Nephron progenitor cell (in vitro differentiated cells): Measurements from ENCODE around the gene PRR16.
A peak's percentile ranks its signal among the peaks of the same experiment; 100 is the strongest.

ENCODE experiments used
- DNase-seq: peaks from one replicate; pipeline ENCODE4 v3.0.0; 2021
- H3K27ac Mint-ChIP-seq: 2 replicates; pipeline ENCODE4 v1.8.0; 2021; ENCODE audit warnings: mild to moderate bottlenecking, moderate library complexity, mixed read lengths
- H3K27me3 Mint-ChIP-seq: 2 replicates; pipeline ENCODE4 v1.8.0; 2021; ENCODE audit warnings: mild to moderate bottlenecking, low read depth, mixed read lengths; ENCODE audit not compliant: poor library complexity
- H3K36me3 Mint-ChIP-seq: 2 replicates; pipeline ENCODE4 v1.8.0; 2021; ENCODE audit warnings: low read depth, mixed read lengths
- H3K4me1 Mint-ChIP-seq: 2 replicates; pipeline ENCODE4 v1.8.0; 2021; ENCODE audit warnings: mixed read lengths
- H3K4me3 Mint-ChIP-seq: 2 replicates; pipeline ENCODE4 v1.8.0; 2021; ENCODE audit warnings: mild to moderate bottlenecking, moderate library complexity, mixed read lengths
- H3K9me3 Mint-ChIP-seq: 2 replicates; pipeline ENCODE4 v1.8.0; 2021; ENCODE audit warnings: mild to moderate bottlenecking, moderate library complexity, mixed read lengths
- CTCF ChIP-seq: fragments of 200-600 bp; sonication (generic); IDR thresholded peaks from 2 replicates; pipeline ENCODE4 v1.5.0; 2021; ENCODE audit warnings: antibody characterized with exemption

PRR16 gene

DNA sequence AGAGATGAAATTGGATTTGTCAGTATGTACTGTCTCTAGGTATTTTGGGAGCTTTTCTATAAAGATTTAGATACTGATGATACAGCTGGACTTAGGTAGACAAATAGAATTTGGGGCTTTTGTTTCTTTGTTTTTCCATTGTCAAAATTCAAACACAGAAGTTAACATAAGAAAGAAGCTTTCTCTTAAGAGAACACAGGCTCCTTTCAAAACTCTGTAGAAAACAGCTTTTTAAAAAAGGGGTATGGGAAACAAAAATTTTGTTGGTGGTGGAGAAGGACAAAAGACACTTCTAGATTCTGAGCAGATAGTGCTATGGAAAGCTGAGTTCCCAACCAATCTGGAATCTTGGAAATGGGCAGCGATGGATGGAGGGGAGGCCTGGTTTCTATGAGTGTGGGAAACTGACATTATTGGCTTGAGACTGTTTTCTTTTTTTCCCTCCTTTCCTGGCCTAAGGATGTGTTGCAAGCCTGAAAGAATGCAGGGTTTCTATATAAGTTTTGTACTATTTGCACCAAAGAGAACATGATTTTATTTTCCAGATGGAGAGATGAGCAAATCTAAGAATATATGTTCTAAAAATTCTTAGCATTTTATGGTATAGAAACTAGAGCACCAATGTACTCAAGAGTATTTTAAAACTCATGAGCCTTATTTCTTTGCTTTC, 240.0 kb downstream of the PRR16 start:
- Mint-ChIP-seq H3K27me3 (peaks cover 17% of the 10 kb centered on the region), H3K4me3 (no peak overlapping the region), H3K36me3 (no peaks in the 10 kb centered on the region), H3K4me1 (peaks cover 53% of the 10 kb centered on the region), H3K9me3 (no peaks in the 10 kb centered on the region), H3K27ac (no peak overlapping the region)
- no peak for DNase-seq
- no peak for TF ChIP-seq CTCF

DNA sequence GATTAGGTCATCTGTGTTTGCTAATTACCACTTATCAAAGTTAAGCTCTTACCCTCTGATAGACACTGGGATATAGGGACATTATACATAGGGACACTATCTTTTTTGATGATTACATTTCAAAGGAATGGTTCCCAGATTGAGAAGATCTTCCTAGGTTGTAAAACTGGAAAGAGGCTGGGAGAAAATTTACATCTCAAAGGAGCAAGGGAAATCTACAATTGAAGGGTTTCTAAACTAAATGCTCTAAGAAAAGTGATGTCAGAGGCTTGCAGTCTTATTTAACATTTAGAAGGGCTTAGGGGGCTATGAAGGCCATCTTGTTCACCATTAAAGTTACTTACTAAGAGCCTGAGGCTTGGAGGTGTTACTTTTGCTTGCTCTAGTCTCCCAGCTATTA, 242.8 kb downstream of the PRR16 start:
- H3K27ac Mint-ChIP-seq = peak overlapping the region; percentile 46
- no peak overlapping the region for H3K4me3 Mint-ChIP-seq
- peaks cover 46% of the 10 kb centered on the region for H3K4me1 Mint-ChIP-seq
- DNase-seq = no peak
- H3K36me3 Mint-ChIP-seq = peaks cover 10% of the 10 kb centered on the region
- TF ChIP-seq CTCF = no peak
- H3K27me3 Mint-ChIP-seq = peaks cover 14% of the 10 kb centered on the region
- peaks cover 16% of the 10 kb centered on the region for H3K9me3 Mint-ChIP-seq

- Mint-ChIP-seq H3K9me3 (no peaks in the 10 kb centered on the region), H3K4me3 (no peak overlapping the region), H3K27ac (no peak overlapping the region), H3K4me1 (no peaks in the 10 kb centered on the region), H3K36me3 (no peaks in the 10 kb centered on the region), H3K27me3 (no peaks in the 10 kb centered on the region)
- DNase-seq = no peak
- TF ChIP-seq CTCF = no peak
Measured at GRCh38 chr5:120717381-120717780, 253.3 kb downstream of the PRR16 start.

DNA sequence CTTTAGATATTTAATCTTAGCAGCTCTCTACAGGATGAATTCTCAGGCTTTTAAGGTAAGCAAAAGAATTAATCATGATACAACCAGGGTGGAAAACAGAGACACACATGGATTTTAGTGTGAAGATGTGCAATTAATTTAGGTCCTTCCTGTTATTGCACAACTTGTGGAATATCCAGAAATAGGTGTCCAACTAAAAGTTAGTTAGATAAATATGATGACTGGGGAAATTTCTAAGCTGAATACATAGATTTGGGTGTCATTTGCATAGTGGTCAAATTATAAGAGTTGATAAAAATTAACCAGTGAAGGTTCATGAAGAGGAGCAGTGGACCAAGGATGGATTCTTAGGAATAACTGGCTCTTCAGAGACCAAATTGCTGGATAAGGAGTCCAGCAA, 266.1 kb downstream of the PRR16 start:
- Mint-ChIP-seq H3K4me1 (peaks cover 4% of the 10 kb centered on the region), H3K27me3 (peaks cover 2% of the 10 kb centered on the region), H3K4me3 (no peak overlapping the region), H3K36me3 (no peaks in the 10 kb centered on the region), H3K9me3 (no peaks in the 10 kb centered on the region), H3K27ac (no peak overlapping the region)
- no peak for TF ChIP-seq CTCF
- no peak for DNase-seq

- TF ChIP-seq CTCF = no peak
Measured at GRCh38 chr5:120734033-120734432, 269.9 kb downstream of the PRR16 start.

GRCh38 chr5:120735076-120735475, 271.0 kb downstream of the PRR16 start:
- Mint-ChIP-seq H3K36me3 (no peaks in the 10 kb centered on the region), H3K4me1 (no peaks in the 10 kb centered on the region), H3K27me3 (no peaks in the 10 kb centered on the region), H3K4me3 (no peak overlapping the region), H3K27ac (no peak overlapping the region), H3K9me3 (no peaks in the 10 kb centered on the region)
- DNase-seq = no peak
- no peak for TF ChIP-seq CTCF

More at GRCh38 chr5:120734033-120734432, 269.9 kb downstream of the PRR16 start:
- Mint-ChIP-seq H3K27me3 (no peaks in the 10 kb centered on the region), H3K4me3 (no peak overlapping the region), H3K9me3 (no peaks in the 10 kb centered on the region), H3K4me1 (no peaks in the 10 kb centered on the region), H3K27ac (peak overlapping the region; percentile 34), H3K36me3 (no peaks in the 10 kb centered on the region)
- peak; percentile 5 for DNase-seq
